ENCODE results near the gene ROS1.
"Not testable (repeated sequence)": the region's sequence is repeated elsewhere in the genome, so short reads cannot be mapped to it uniquely, and the experiment has no call there.

The ROS1 gene

GRCh38 chr6:117265410-117266256 lies 160.1 kb downstream of the ROS1 start, which contains the start of gene VGLL2:
VGLL2 (plus strand) TSS chr6:117265558; CDS start chr6:117265764, 206 bp downstream.
- DNase-seq: no peak

- DNase-seq: peak; percentile 4
Observed at GRCh38 chr6:117264692-117265409, 160.9 kb downstream of the ROS1 start.

DNA sequence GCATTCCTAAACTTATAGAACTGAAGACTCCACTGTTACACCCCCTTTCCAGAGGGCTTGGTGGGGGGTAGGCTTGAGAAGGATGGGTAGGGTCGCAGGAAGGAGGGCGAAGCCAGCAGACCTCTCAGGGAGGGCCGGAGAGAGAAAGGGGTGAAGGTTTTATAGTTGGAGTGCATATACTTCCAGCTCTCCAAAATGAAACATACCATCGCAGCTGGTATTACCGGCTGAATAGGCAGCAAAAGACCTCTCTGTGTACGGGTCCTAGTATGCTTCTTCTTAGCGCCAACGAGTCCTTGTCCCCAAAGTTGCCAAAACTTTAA lies 161.4 kb downstream of the ROS1 start:
- DNase-seq: no peak

- DNase-seq: no peak
Observed at GRCh38 chr6:117263353-117263927, 162.3 kb downstream of the ROS1 start.

DNA sequence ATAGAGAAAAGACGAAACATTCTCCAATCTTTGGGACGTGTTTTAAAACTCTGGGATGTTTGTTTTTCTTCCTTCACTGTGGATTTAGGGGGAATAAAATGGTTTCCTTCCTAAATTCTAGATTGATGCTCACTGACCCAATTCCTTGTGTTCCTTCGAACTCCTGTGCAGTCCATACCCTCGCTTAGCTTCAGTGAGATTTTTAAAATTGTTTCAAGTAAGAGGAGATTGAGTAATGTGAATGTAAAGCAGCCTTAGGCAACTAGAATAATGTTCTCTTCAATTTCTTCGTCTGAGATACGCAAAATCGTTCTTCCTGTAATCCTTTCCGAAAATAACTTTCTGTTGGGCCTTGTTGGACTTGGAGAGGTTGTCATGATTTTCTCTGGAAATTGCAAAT lies 162.9 kb downstream of the ROS1 start:
- DNase-seq: no peak

DNA sequence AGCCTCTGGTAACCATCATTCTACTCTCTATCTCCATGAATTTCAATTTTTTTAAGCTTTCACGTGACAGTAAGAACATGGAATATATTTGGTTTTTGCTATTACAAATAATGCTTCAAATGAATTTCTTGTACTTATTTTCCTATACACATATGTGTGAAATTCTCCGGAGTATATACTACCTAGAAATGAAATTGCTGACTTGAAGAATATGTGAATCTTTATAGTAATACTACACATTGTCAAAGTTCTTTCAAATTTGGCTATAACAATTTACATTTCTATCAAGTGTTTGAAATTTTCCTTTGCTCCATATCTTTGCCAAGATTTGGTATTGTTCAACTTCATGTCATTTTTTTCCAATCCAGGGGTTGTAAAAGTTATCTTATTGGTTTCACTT lies 172.0 kb downstream of the ROS1 start:
- no peak for DNase-seq

- DNase-seq: not testable (repeated sequence)
Observed at GRCh38 chr6:117244979-117245378, 180.8 kb downstream of the ROS1 start.

DNA sequence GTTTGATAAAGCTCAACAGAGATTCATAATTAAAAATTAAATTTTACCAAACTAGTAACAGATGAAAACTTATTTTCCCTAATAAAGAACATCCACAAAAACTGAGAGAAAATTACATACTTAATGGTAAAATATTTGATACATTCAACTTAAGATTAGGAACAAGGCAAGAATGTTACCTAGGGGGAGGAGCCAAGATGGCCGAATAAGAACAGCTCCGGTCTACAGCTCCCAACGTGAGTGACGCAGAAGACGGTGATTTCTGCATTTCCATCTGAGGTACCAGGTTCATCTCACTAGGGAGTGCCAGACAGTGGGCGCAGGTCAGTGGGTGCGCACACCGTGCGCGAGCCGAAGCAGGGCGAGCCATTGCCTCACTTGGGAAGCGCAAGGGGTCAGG lies 181.2 kb downstream of the ROS1 start:
- DNase-seq: not testable (repeated sequence)
